Measurements from ENCODE around the gene APOBEC4.

Gene APOBEC4

DNA sequence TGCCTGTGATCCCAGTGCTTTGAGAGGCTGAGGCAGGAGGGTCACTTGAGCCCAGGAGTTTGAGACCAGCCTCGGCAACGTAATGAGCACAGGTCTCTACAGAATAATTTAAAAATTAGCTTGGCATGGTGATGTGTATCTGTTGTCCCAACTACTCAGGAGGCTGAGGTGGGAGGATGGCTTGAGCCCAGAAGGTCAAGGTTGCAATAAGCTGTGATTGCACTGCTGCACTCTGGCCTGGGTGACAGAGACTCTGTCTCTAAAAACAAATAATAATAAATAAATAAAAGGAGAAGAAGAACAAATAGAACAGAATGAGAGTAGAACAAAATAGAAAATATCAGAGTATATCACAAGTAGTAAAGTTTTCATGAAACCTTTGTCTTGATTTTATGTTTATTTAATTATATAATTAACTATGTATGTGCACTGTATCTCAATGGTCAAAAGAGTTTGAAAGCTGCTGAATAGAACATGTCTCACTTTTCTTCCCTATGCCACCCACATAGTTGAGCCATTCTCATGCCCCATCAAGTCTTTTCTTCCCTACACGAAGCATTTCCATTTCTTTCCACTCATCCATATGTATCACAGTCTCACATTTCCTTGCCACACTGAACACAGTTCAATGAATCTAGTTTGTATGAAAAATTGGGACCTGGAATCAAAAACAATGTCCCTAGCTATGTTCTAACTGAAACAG, 22.9 kb upstream of the APOBEC4 start:
- peaks cover 31% of the 10 kb centered on the region for H3K4me1 Mint-ChIP-seq
- H3K36me3 Mint-ChIP-seq (ENCODE audit: low read depth), result no peaks in the 10 kb centered on the region
- peaks cover 24% of the 10 kb centered on the region for H3K9me3 Mint-ChIP-seq
- H3K27ac Mint-ChIP-seq, result peak overlapping the region in 1 of 3 experiments; percentile 70
- TF ChIP-seq CTCF (IDR thresholded peaks at IDR 0.05; ENCODE audit: unreplicated experiment in 3 of 3), result no peak
- no peaks in the 10 kb centered on the region for H3K27me3 Mint-ChIP-seq (ENCODE audit: low read depth)
- H3K4me3 Mint-ChIP-seq, result peak overlapping the region in 1 of 3 experiments; percentile 10

- no peak for TF ChIP-seq CTCF (IDR thresholded peaks at IDR 0.05; ENCODE audit: unreplicated experiment in 3 of 3)
- peaks cover 23% of the 10 kb centered on the region for H3K9me3 Mint-ChIP-seq
- no peaks in the 10 kb centered on the region for H3K27me3 Mint-ChIP-seq (ENCODE audit: low read depth)
- H3K27ac Mint-ChIP-seq, result peak overlapping the region in 2 of 3 experiments; percentile 70 to 71
- no peaks in the 10 kb centered on the region for H3K36me3 Mint-ChIP-seq (ENCODE audit: low read depth)
- peaks cover 31% of the 10 kb centered on the region for H3K4me1 Mint-ChIP-seq
- no peak overlapping the region for H3K4me3 Mint-ChIP-seq
Measured at GRCh38 chr1:183675381-183675780, 22.3 kb upstream of the APOBEC4 start.

- Mint-ChIP-seq H3K4me1 (peaks cover 31% of the 10 kb centered on the region), H3K27me3 (ENCODE audit: low read depth) (no peaks in the 10 kb centered on the region), H3K27ac (peak overlapping the region in 2 of 3 experiments; percentile 70 to 71), H3K9me3 (peaks cover 19% of the 10 kb centered on the region), H3K36me3 (ENCODE audit: low read depth) (no peaks in the 10 kb centered on the region), H3K4me3 (no peak overlapping the region)
- TF ChIP-seq CTCF (IDR thresholded peaks at IDR 0.05; ENCODE audit: unreplicated experiment in 3 of 3), result no peak
Measured at GRCh38 chr1:183674886-183675285, 21.8 kb upstream of the APOBEC4 start.

- no peak overlapping the region for H3K4me3 Mint-ChIP-seq
- H3K27me3 Mint-ChIP-seq (ENCODE audit: low read depth), result no peaks in the 10 kb centered on the region
- H3K4me1 Mint-ChIP-seq, result peaks cover 31% of the 10 kb centered on the region
- peaks cover 20% of the 10 kb centered on the region for H3K9me3 Mint-ChIP-seq
- H3K36me3 Mint-ChIP-seq (ENCODE audit: low read depth), result peaks cover 3% of the 10 kb centered on the region
- no peak for TF ChIP-seq CTCF (IDR thresholded peaks at IDR 0.05; ENCODE audit: unreplicated experiment in 3 of 3)
- H3K27ac Mint-ChIP-seq, result peak overlapping the region in 2 of 3 experiments; percentile 70 to 71
Measured at GRCh38 chr1:183674339-183674738, 21.2 kb upstream of the APOBEC4 start.

GRCh38 chr1:183673605-183674323, 20.6 kb upstream of the APOBEC4 start:
- peak overlapping the region in 2 of 3 experiments; percentile 70 to 83 for H3K27ac Mint-ChIP-seq
- H3K27me3 Mint-ChIP-seq (ENCODE audit: low read depth), result no peaks in the 10 kb centered on the region
- peaks cover 31% of the 10 kb centered on the region for H3K4me1 Mint-ChIP-seq
- peaks cover 4% of the 10 kb centered on the region for H3K36me3 Mint-ChIP-seq (ENCODE audit: low read depth)
- no peak for TF ChIP-seq CTCF (IDR thresholded peaks at IDR 0.05; ENCODE audit: unreplicated experiment in 3 of 3)
- H3K4me3 Mint-ChIP-seq, result peak overlapping the region in 1 of 3 experiments; percentile 7
- H3K9me3 Mint-ChIP-seq, result peaks cover 20% of the 10 kb centered on the region
